Endothelial cell of umbilical vein (primary cell): ENCODE measurements around the gene MYO18A. TPM values are rescaled to one million over a fixed set of nuclear protein-coding genes. Genes with fewer than 3 reads are reported as not detected.

Experiments used
- BruUV-seq: library from RNA; stranded (reverse); fragments of 400-500 nt; replicated peaks from 2 replicates; lab custom pipeline; 2021; lab: Mats Ljungman, UMichigan
- CTCF ChIA-PET: fragments of 300-600, 350-600 bp; sonication (Branson Sonifier 250); formaldehyde crosslinking; loops from one replicate; lab custom pipeline; 2021; ENCODE audit warnings: antibody characterized with exemption, inconsistent platforms; lab: Charles Lee
- POLR2A ChIA-PET: fragments of 300-600, 350-600 bp; sonication (Branson Sonifier 250); formaldehyde crosslinking; loops from one replicate; lab custom pipeline; 2021; ENCODE audit warnings: antibody characterized with exemption, inconsistent platforms; lab: Charles Lee
- DNase-seq: peaks from one replicate; pipeline ENCODE4 v3.0.0-alpha.2; 2011; ENCODE audit warnings: low read depth, low spot score
- FAIRE-seq: peaks from 2 replicates; lab custom pipeline; 2011; peaks lifted over from hg19 to GRCh38; lab: Jason Lieb, UNC
- H2AFZ ChIP-seq: 2 replicates; pipeline ENCODE4 v1.6.0; 2012; ENCODE audit warnings: low read depth, low read length, control low read depth, inconsistent platforms
- H3K27ac ChIP-seq: 2 replicates; pipeline ENCODE4 v1.5.1; 2011; ENCODE audit warnings: low read depth, mild to moderate bottlenecking, control low read depth, low read length, moderate library complexity; ENCODE audit not compliant: insufficient read depth
- H3K27me3 ChIP-seq, 2 experiments: 2 replicates each; pipeline versions ENCODE4 v1.6.0 to v1.6.1; 2011; ENCODE audit warnings: low read length in 2 of 2, mixed read lengths in 1 of 2; ENCODE audit not compliant: control insufficient read depth in 2 of 2, insufficient read depth in 2 of 2
- H3K36me3 ChIP-seq, 2 experiments: 2 replicates in 1 of 2; 3 replicates in 1 of 2; pipeline ENCODE4 v1.5.1; 2011; ENCODE audit warnings: low read length in 2 of 2, mild to moderate bottlenecking in 1 of 2, moderate library complexity in 1 of 2; ENCODE audit not compliant: control insufficient read depth in 2 of 2, insufficient read depth in 2 of 2; ENCODE audit errors: extremely low read depth in 1 of 2
- H3K4me1 ChIP-seq: 3 replicates; pipeline ENCODE4 v1.5.1; 2011; ENCODE audit warnings: mild to moderate bottlenecking, low read length; ENCODE audit not compliant: control insufficient read depth, insufficient read depth; ENCODE audit errors: extremely low read depth
- H3K4me2 ChIP-seq: 2 replicates; pipeline ENCODE4 v1.6.1; 2011; ENCODE audit warnings: low read length, control low read depth, mixed read lengths; ENCODE audit not compliant: insufficient read depth
- H3K4me3 ChIP-seq, 3 experiments: fragments of 200-600 bp in 1 of 3; sonication (generic), shearing (Covaris generic) in 1 of 3; replicated peaks in 1 of 3; 2 replicates each; pipeline ENCODE4 v1.5.1; 2011 to 2016; ENCODE audit warnings: control low read depth in 3 of 3, low read length in 3 of 3, mild to moderate bottlenecking in 2 of 3, inconsistent platforms in 1 of 3, low read depth in 1 of 3, moderate library complexity in 1 of 3; ENCODE audit not compliant: insufficient read depth in 1 of 3
- H3K79me2 ChIP-seq: 2 replicates; pipeline ENCODE4 v1.6.0; 2012; ENCODE audit warnings: low read length, inconsistent platforms; ENCODE audit not compliant: control insufficient read depth, insufficient read depth
- H3K9ac ChIP-seq: replicated peaks from 2 replicates; pipeline ENCODE3; 2011; ENCODE audit warnings: low read length, control low read depth; ENCODE audit not compliant: insufficient read depth; ENCODE audit errors: extremely low read depth
- H3K9me1 ChIP-seq: replicated peaks from 3 replicates; pipeline ENCODE4 v1.6.0; 2011; ENCODE audit warnings: mild to moderate bottlenecking, low read length; ENCODE audit not compliant: control insufficient read depth, insufficient read depth; ENCODE audit errors: extremely low read depth
- H3K9me3 ChIP-seq: replicated peaks from 2 replicates; pipeline ENCODE4 v1.5.1; 2012; ENCODE audit warnings: low read length, inconsistent platforms; ENCODE audit not compliant: control insufficient read depth, insufficient read depth
- H4K20me1 ChIP-seq: replicated peaks from 2 replicates; pipeline ENCODE3; 2011; ENCODE audit warnings: mild to moderate bottlenecking, low read length; ENCODE audit not compliant: control insufficient read depth, insufficient read depth; ENCODE audit errors: extremely low read depth
- CTCF ChIP-seq, 2 donors: IDR thresholded peaks; 1 replicate in 1 of 2; 2 replicates in 1 of 2; pipeline ENCODE4 v1.5.1; 2011; ENCODE audit warnings: low read length in 2 of 2, mild to moderate bottlenecking in 2 of 2, moderate library complexity in 2 of 2, control low read depth in 1 of 2, inconsistent platforms in 1 of 2, low read depth in 1 of 2; ENCODE audit not compliant: insufficient read depth in 1 of 2; ENCODE audit errors: extremely low read depth in 1 of 2
- JUN ChIP-seq: IDR thresholded peaks from 2 replicates; pipeline ENCODE4 v1.6.1; 2011; ENCODE audit warnings: borderline replicate concordance, low read depth; ENCODE audit not compliant: insufficient read length, insufficient read depth
- POLR2A ChIP-seq: IDR thresholded peaks from 2 replicates; pipeline ENCODE4 v1.6.1; 2012; ENCODE audit warnings: low read depth, mild to moderate bottlenecking, control low read depth, low read length
- POLR2AphosphoS5 ChIP-seq: IDR thresholded peaks from 2 replicates; pipeline ENCODE4 v1.6.1; 2012; ENCODE audit warnings: low read depth, mild to moderate bottlenecking, control low read depth, low read length, moderate library complexity; ENCODE audit not compliant: insufficient read depth
- dilution Hi-C: fragments of 300-500 bp; cut with MboI; formaldehyde crosslinking; loops from one replicate; pipeline ENCODE4 v1.15.0; 2019; ENCODE audit warnings: low sequenced_read_pairs; ENCODE audit not compliant: extremely low pct_ligation_motif_present
- intact Hi-C: fragments of 100-400 bp; cut with micrococcal nuclease; formaldehyde crosslinking; loops from one replicate; pipeline ENCODE4 v1.10.0; 2022
- polyA plus RNA-seq, 4 experiments: library from polyadenylated mRNA; depleted of rRNA in 3 of 4; stranded (reverse) in 3 of 4; unstranded in 1 of 4; fragments of >200 nt; gene quantifications; 2 replicates each; pipeline versions ENCODE4 v1.2.1 to v1.2.3, GENCODE V29; 2011 to 2012; ENCODE audit warnings: missing spikeins in 1 of 4
- total RNA-seq: library from RNA; stranded (reverse); gene quantifications from 2 replicates; pipeline ENCODE4 v1.2.3, GENCODE V29; 2021

Gene MYO18A
- total and polyA plus RNA-seq, 2 donors (not counting 3 experiments of a cell fraction or from before 2014, with no cell fraction given), result 3.9 to 28.3 TPM

- peak overlapping the region; percentile 53 for H3K27ac ChIP-seq
- H3K9ac ChIP-seq, result peak overlapping the region; percentile 58
- H3K9me3 ChIP-seq, result no peaks in the 10 kb centered on the region
- H3K36me3 ChIP-seq, result no peaks in the 10 kb centered on the region
- H2AFZ ChIP-seq, result peak overlapping the region; percentile 98
- intact Hi-C loops (loop anchor here (1.0 to 2.0 kb wide), 4 partner anchors 31 to 442 kb away; partner anchors contain the start of gene MYO18A), dilution Hi-C loops (no loop called here)
- H3K4me1 ChIP-seq, result peaks cover 18% of the 10 kb centered on the region
- peak; percentile 91 for FAIRE-seq
- H3K27me3 ChIP-seq, result no peaks in the 10 kb centered on the region
- peak; percentile 95 for DNase-seq
- no peaks in the 10 kb centered on the region for H4K20me1 ChIP-seq
- no TSS peak for BruUV-seq
- TF ChIP-seq JUN, result no peak
- TF ChIP-seq POLR2AphosphoS5, result peak; percentile 83
- peak; percentile 83 for TF ChIP-seq POLR2A
- peak; percentile 96 to 97 for TF ChIP-seq CTCF (IDR thresholded peaks at IDR 0.05; ENCODE audit: extremely low read depth in 1 of 2, insufficient read depth in 1 of 2, low read depth in 1 of 2, low read length in 2 of 2)
- peak overlapping the region; percentile 90 for H3K4me2 ChIP-seq
- no peaks in the 10 kb centered on the region for H3K9me1 ChIP-seq
- H3K4me3 ChIP-seq, result peak overlapping the region; percentile 28 to 74 (median 31)
- ChIA-PET CTCF (interaction anchor here (0.6 to 13.7 kb wide), 46 partner anchors 8 to 469 kb away, joined by 3 to 329 read pairs (median 5); partner anchors contain the start of genes MYO18A and NUFIP2), POLR2A (interaction anchor here (0.5 to 1.1 kb wide), 5 partner anchors 31 to 145 kb away, joined by 3 to 5 read pairs (median 3); partner anchors contain the start of genes MYO18A and NUFIP2)
- no peaks in the 10 kb centered on the region for H3K79me2 ChIP-seq
Observed at GRCh38 chr17:29148790-29149430, 31.3 kb downstream of the MYO18A start.
